ENCODE results near the gene SFTPB.
"Not testable (repeated sequence)": the region's sequence is repeated elsewhere in the genome, so short reads cannot be mapped to it uniquely, and the experiment has no call there.

Gene SFTPB

GRCh38 chr2:85675866-85676548, 8.0 kb upstream of the SFTPB start:
- no peak for DNase-seq (ENCODE audit: low read depth)

GRCh38 chr2:85675427-85675826, 7.4 kb upstream of the SFTPB start:
- DNase-seq (ENCODE audit: low read depth): no peak

DNA sequence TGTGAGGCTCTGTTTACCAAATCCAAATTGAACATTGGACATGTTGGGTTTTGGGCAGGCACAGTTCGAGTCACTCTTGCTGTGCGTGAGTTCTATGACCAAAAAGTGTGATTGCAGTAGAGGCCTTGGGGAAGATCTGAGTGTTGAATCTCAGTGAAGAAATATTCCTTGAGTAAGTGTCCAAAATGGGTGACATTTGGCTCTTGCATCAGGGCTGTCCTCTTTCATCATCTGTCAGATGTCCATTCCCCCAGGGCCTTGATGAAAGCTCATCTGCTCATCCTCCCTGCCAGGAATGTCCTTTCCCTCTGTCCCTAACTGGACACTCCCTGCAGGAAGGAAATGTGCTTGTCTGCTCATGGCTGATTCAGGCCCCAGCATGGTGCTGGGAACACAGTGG, 6.4 kb upstream of the SFTPB start:
- no peak for DNase-seq (ENCODE audit: low read depth)

DNA sequence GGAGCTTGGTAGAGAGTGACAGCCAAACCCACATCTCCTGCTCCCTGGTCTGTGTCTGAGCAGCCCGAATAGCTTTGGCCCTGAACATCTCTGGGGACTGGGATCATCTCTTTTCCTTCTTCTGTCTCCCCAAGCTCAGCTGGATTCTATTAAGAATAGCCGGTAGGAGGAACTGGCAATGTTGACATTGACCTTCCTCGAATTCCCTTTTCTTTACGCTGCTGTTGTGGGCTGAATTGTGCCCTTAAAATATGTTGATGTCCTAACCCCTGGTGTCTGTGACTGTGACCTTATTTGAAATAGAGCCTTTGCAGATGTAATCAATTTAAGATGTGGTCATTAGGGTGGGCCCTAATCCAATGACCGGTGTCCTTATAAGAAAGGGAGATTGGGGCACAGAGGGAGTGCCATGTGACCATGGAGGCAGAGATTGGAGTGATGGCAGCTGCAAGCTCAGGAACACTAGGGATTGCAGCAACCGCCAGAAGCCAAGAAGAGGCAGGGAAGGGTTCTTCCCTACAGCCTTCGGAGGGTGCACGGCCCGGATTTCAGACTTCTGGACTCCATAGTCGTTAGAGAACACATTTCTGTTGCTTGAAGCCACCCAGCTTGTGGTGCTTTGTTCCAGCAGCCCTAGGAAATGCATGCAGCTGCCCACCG, 5.8 kb upstream of the SFTPB start:
- no peak for DNase-seq (ENCODE audit: low read depth)

DNA sequence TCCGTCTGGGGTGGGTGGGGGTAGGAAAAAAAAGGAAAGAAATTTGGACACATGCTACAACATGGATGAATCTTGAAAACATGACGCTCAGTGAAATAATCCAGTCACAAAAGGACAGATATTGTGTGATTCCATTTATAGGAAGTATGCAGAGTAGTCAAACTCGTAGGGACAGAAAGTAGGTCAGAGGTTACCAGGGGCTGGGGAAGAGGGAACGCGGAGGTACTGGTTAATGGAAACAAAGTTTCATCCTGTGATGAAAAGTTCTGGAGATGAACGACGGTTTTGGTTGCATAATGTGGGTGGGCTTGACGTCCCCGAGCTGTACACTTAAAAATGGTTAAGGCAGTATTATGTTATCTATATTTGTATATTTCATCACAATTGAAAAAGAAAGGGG, 4.5 kb upstream of the SFTPB start:
- DNase-seq (ENCODE audit: low read depth): no peak

GRCh38 chr2:85670416-85670815, 2.4 kb upstream of the SFTPB start:
- not testable (repeated sequence) for DNase-seq (ENCODE audit: low read depth)

DNA sequence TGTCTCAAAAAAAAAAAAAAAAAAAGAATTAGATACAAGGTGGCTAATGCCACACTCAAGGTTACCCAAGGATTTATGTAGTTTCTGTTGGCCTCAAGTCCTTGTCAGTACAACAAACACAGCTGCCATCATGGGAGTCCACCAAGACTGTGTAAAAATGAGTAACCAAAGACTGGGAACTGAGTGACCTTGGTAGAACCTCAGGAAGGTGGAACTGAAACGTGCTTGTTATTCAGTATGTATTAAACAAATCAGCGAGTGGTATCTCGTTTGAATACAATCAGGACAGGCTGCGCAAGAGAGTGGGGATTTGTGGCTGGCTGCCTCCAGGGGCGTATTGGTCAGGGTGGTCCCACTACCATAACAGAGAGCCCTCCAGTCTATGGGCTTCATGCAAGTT, 1.6 kb upstream of the SFTPB start:
- no peak for DNase-seq (ENCODE audit: low read depth)

GRCh38 chr2:85668857-85669142, 801 bp upstream of the SFTPB start:
- DNase-seq (ENCODE audit: low read depth): no peak

- DNase-seq (ENCODE audit: low read depth): no peak
Measured at GRCh38 chr2:85667561-85668008, 414 bp downstream of the SFTPB start.

GRCh38 chr2:85666435-85667316, 1.3 kb downstream of the SFTPB start:
- no peak for DNase-seq (ENCODE audit: low read depth)

GRCh38 chr2:85666016-85666415, 2.0 kb downstream of the SFTPB start:
- DNase-seq (ENCODE audit: low read depth): no peak

GRCh38 chr2:85665264-85665937, 2.6 kb downstream of the SFTPB start:
- no peak for DNase-seq (ENCODE audit: low read depth)

- DNase-seq (ENCODE audit: low read depth): no peak
Measured at GRCh38 chr2:85663594-85664565, 4.1 kb downstream of the SFTPB start.

- DNase-seq (ENCODE audit: low read depth): no peak
Measured at GRCh38 chr2:85662899-85663593, 5.0 kb downstream of the SFTPB start.

DNA sequence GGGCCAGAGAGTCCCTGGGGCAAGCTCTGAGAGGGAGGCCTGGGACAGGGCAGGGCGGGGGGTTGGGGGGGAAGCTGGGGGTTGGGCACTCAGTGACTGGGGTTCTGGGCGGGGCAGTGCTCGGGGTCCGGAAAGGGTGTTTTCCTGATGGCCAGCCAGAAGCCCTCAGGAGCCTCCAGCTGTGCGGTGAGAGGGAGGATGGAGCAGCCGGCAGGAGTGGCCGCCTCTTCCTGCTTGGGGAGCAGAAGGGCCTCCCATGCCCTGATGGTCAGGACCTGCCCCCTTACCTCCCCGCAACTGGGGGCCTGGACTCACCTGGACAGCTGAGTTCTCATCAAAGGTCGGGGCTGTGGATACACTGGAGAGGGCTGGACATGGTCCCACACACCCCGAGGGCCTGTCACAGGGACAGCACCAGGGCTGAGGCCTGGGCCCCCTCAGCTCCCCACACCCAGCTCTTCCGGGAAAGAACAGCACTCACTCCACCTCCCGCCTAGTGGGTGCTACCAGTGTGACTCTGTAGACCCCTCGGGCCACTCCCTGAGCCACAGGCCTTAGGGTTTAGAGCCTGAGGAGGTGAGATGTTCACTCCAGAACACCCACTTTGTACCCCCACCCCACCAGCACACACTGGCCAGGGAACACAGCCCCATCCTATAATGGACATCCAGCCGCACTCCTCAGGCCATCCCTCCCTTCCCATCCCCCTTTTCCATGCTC, 6.7 kb downstream of the SFTPB start:
- DNase-seq (ENCODE audit: low read depth): no peak

DNA sequence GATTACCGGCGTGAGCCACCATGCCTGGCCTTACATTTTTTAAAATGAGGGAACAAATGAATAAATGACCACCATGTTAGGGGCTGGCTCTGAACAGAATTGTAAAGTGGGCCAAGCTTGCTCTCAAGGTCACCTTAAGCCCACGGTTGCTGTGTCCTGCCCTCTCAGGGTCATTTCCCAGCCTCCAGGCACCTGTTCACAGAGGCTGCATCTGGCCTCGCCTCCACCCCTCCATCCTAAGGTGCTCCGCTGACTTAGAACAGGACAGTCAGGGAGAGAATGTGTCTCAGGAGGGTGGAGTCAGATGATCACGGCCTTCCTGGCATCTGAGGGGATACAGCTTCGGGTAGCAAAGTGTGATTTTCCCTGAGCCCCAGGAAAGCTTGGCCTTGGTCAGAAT, 7.3 kb downstream of the SFTPB start:
- no peak for DNase-seq (ENCODE audit: low read depth)

DNA sequence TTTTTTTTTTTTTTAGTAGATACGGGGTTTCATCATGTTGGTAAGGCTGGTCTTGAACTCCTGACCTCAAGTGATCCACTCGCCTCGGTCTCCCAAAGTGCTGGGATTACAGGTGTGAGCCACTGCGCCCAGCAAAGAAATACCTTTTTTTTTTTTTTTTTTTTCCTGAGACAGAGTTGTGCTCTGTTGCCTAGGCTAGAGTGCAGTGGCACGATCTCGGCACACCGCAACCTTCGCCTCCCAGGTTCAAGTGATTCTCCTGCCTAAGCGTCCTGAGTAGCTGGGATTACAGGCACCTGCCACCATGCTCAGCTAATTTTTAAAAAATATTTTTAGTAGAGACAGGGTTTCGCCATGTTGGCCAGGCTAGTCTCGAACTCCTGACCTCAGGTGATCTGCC, 7.7 kb downstream of the SFTPB start:
- not testable (repeated sequence) for DNase-seq (ENCODE audit: low read depth)

DNA sequence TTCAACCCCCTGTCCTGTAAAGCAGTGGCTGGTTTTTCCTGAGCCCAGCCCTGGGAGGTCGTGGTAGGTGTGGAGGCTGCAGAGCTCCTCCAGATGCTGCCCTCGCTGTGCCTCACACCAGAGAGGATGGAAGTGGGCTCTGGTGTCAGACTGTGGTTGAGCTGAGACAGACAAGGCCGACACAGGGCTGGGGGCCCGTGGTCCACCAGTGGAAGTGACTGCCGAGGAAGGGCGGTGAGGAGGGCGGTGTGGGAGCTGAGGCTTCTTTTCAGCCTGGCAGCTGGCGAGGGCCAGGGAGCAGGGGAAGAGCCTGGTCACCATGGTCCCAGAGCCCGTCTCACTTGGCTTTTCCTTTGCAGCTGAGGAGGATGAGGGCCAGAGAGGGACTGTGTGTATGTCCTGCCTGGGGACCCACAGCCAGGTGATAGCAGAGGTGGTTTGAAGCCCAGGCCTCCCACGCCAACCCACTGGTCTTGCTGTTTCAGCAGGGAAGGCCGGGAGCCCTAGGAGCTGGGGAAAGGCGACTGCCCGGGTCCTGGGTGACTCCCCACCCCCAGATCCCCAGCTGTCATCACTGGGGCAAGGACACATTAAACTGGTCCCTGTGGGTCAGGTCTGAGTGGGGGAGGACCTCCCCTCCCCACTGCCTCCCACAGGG, 8.5 kb downstream of the SFTPB start:
- DNase-seq (ENCODE audit: low read depth): no peak

DNA sequence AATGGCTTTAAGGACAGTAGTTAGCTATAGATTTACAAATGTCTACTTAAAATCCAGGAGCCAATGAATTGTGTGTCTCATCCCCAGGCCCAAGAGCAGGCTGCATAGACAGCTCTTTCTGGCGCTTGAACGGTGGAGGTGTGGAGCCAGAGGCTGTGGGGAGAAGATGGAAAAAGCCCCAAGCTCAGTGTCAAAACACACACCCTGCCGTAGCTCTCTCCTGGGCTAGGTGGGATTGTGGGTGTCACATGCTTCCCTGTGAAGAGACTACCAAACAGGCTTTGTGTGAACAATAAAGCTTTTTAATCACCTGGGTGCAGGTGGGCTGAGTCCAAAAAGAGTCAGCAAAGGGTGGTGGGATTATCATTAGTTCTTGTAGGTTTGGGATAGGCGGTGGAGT, 10.6 kb downstream of the SFTPB start:
- DNase-seq (ENCODE audit: low read depth): not testable (repeated sequence)

DNA sequence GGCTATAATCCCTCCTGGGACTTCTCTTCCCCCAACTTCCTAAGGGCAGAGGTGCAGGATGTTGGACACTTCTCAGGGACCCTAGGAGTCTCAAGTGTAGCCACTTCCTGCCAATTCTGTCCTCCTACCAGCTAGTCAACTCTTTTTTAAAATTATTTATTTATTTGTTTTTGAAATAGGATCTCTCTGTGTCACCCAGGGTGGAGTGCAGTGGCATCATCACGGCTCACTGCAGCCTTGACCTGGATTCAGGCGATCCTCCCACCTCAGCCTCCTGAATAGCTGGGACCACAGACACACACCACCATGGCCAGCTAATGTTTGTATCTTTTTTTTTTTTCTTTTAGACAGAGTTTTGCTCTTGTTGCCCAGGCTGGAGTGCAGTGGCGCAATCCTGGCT, 11.5 kb downstream of the SFTPB start:
- DNase-seq (ENCODE audit: low read depth): no peak
